ENCODE measurements around the gene CASP3. TPM values are rescaled to one million over a fixed set of nuclear protein-coding genes. Genes with fewer than 3 reads are reported as not detected.
"Not testable (repeated sequence)": the region's sequence is repeated elsewhere in the genome, so short reads cannot be mapped to it uniquely, and the experiment has no call there.

The CASP3 gene
- total and polyA plus RNA-seq, 9 of the 15 experiments (the other 6 are each of a cell fraction or from before 2014, with no cell fraction given) = 17.6 to 40.1 (median 31.8) TPM

DNA sequence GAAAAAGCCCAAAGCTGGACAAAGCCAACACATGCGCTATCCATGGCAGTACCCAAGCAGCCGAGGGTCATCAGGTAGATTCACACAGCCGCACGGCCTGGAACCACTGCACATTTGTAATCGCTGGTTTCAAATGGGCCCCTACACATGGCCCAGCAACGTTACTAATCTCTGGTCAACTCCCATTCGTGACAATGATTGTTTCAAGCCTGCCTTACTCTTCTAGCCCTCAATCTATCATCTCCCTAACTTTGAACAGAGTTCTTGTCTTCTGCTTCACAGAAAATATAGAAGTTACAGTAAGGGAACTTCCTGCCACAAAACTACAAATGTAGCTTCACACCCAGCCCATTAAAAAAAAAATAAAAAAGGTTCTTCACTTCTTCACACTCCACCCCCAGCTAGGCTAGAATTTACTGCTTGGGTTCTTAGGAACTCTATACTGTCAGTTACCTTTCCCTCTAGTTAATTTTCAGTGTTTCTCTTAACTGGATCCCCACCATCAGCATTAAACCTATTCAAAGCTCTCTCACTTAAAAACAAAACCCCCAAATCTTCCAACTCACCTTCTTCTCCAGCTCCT lies 24.2 kb downstream of the CASP3 start (continued):
- TF ChIP-seq BHLHE40 (IDR thresholded peaks at IDR 0.05; ENCODE audit: low read length) (no peak), BRD4 (IDR thresholded peaks at IDR 0.05) (no peak)

DNA sequence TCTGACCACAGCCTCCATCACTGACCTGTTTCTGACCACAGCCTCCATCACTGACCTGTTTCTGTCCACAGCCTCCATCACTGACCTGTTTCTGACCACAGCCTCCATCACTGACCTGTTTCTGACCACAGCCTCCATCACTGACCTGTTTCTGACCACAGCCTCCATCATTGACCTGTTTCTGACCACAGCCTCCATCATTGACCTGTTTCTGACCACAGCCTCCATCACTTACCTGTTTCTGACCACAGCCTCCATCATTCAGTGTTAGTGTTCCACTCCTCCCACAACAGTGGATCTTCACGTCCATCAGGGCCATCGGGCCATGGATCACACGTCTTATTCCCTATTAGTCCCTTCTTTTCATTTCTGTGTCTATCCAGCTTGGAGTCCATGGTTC lies 24.7 kb downstream of the CASP3 start:
- BruUV-seq (replicated peaks); CTCF ChIA-PET (ENCODE audit: low intra/inter-chr PET ratio); H3K9me1 ChIP-seq (ENCODE audit: control insufficient read depth, insufficient read depth, low read length); H3K4me2 ChIP-seq (ENCODE audit: insufficient read depth, low read length); H3K27ac ChIP-seq (ENCODE audit: extremely low read depth, low read depth, low read length); DNase-seq (ENCODE audit: extremely low read depth in 1 of 4, low spot score in 3 of 4); H2AFZ ChIP-seq (ENCODE audit: low read depth, low read length); H3K79me2 ChIP-seq (ENCODE audit: control insufficient read depth, insufficient read depth, low read length); H3K27me3 ChIP-seq (ENCODE audit: control insufficient read depth in 2 of 2, insufficient read depth in 2 of 2, low read length in 2 of 2); H4K20me1 ChIP-seq (replicated peaks; ENCODE audit: control insufficient read depth, insufficient read depth, low read length); ATAC-seq; FAIRE-seq; intact Hi-C loops (cut with micrococcal nuclease); H3K4me1 ChIP-seq (replicated peaks in 1 of 2; ENCODE audit: control insufficient read depth in 2 of 2, insufficient read depth in 2 of 2, low read length in 2 of 2); H3K4me3 ChIP-seq; in situ Hi-C loops (cut with MboI); H3K9me3 ChIP-seq (replicated peaks; ENCODE audit: control insufficient read depth, insufficient read depth, low read depth, low read length); H3K9ac ChIP-seq (ENCODE audit: insufficient read depth in 1 of 2, low read depth in 2 of 2, low read length in 2 of 2): not testable (repeated sequence)
- POLR2A ChIA-PET = interaction anchor here (0.6 kb wide), 1 partner anchor 208 kb away, joined by 3 read pairs; no protein-coding TSS in a partner anchor
- WGBS (ENCODE audit: insufficient coverage, low coverage, missing lambda C conversion rate) = 88% methylated on average over 3 of the region's 3 CpGs
- H3K36me3 ChIP-seq (ENCODE audit: control insufficient read depth, insufficient read depth, low read length) = peaks cover 19% of the 10 kb centered on the region

DNA sequence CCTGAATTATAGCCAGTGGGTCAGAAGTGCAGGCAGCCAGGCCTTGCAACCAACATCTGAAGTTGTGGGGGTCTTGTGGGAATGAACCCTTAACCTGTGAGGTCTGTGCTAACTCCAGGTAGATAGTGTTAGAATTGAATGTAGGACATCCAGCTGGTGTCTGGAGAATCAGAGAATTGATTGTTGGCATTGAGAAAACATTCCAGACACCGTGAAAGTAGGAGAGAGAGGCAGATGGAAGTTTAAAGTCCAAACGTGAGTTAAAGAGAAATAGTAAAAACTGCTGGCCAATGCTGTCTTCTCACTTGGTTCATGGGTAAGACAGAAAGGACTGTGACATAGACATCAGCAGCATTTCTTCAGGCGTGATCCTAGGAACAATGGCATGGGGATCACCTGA lies 27.7 kb downstream of the CASP3 start:
- ATAC-seq (no peak), DNase-seq (ENCODE audit: extremely low read depth in 1 of 4, low spot score in 3 of 4) (no peak), FAIRE-seq (no peak)
- no TSS peak for BruUV-seq (replicated peaks)
- in situ Hi-C loops (cut with MboI) (no loop called here), intact Hi-C loops (cut with micrococcal nuclease) (no loop called here)
- Histone ChIP-seq H3K27ac (ENCODE audit: extremely low read depth, low read depth, low read length) (no peak overlapping the region), H3K9me3 (replicated peaks; ENCODE audit: control insufficient read depth, insufficient read depth, low read depth, low read length) (peaks cover 4% of the 10 kb centered on the region; the same call in 1 of the 2 replicates), H4K20me1 (replicated peaks; ENCODE audit: control insufficient read depth, insufficient read depth, low read length) (no peaks in the 10 kb centered on the region), H3K9ac (ENCODE audit: insufficient read depth in 1 of 2, low read depth in 2 of 2, low read length in 2 of 2) (no peak overlapping the region), H3K27me3 (ENCODE audit: control insufficient read depth in 2 of 2, insufficient read depth in 2 of 2, low read length in 2 of 2) (no peaks in the 10 kb centered on the region), H2AFZ (ENCODE audit: low read depth, low read length) (no peak overlapping the region), H3K4me1 (replicated peaks in 1 of 2; ENCODE audit: control insufficient read depth in 2 of 2, insufficient read depth in 2 of 2, low read length in 2 of 2) (peaks cover 0 to 4% of the 10 kb centered on the region in 2 experiments; a peak in 1 of 5 replicates), H3K4me3 (no peak overlapping the region), H3K79me2 (ENCODE audit: control insufficient read depth, insufficient read depth, low read length) (no peaks in the 10 kb centered on the region), H3K36me3 (ENCODE audit: control insufficient read depth, insufficient read depth, low read length) (no peaks in the 10 kb centered on the region), H3K4me2 (ENCODE audit: insufficient read depth, low read length) (no peak overlapping the region), H3K9me1 (ENCODE audit: control insufficient read depth, insufficient read depth, low read length) (no peaks in the 10 kb centered on the region)
- POLR2A ChIA-PET = no interaction called here
- CTCF ChIA-PET (ENCODE audit: low intra/inter-chr PET ratio) = no interaction called here
- WGBS (ENCODE audit: insufficient coverage, low coverage, missing lambda C conversion rate) = 18% methylated on average over 3 of the region's 3 CpGs
- no peak for TF ChIP-seq HSF4 (CRISPR knock-in tag; IDR thresholded peaks at IDR 0.05; ENCODE audit: borderline replicate concordance)
- TF ChIP-seq, protein P1, sequence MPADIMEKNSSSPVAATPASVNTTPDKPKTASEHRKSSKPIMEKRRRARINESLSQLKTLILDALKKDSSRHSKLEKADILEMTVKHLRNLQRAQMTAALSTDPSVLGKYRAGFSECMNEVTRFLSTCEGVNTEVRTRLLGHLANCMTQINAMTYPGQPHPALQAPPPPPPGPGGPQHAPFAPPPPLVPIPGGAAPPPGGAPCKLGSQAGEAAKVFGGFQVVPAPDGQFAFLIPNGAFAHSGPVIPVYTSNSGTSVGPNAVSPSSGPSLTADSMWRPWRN (IDR thresholded peaks at IDR 0.05; ENCODE audit: low read depth) = no peak
- no peak for TF ChIP-seq ZNF212 (CRISPR knock-in tag; IDR thresholded peaks at IDR 0.05)
- TF ChIP-seq EGR1 (conservative IDR thresholded peaks at IDR 0.05) = no peak
- no peak for TF ChIP-seq TAF7 (tag; IDR thresholded peaks at IDR 0.05)
- no peak for TF ChIP-seq PPARD (CRISPR knock-in tag; IDR thresholded peaks at IDR 0.05)
- TF ChIP-seq NFIX (CRISPR knock-in tag; IDR thresholded peaks at IDR 0.05; ENCODE audit: low read depth) = no peak
- no peak for TF ChIP-seq ZNF561 (CRISPR knock-in tag; conservative IDR thresholded peaks at IDR 0.05)
- no peak for TF ChIP-seq ZNF239 (CRISPR knock-in tag; IDR thresholded peaks at IDR 0.05)
- TF ChIP-seq PHF20 (IDR thresholded peaks at IDR 0.05; ENCODE audit: partially characterized antibody) = no peak
- TF ChIP-seq ZNF780A (CRISPR knock-in tag; IDR thresholded peaks at IDR 0.05) = no peak
- TF ChIP-seq, protein P2, sequence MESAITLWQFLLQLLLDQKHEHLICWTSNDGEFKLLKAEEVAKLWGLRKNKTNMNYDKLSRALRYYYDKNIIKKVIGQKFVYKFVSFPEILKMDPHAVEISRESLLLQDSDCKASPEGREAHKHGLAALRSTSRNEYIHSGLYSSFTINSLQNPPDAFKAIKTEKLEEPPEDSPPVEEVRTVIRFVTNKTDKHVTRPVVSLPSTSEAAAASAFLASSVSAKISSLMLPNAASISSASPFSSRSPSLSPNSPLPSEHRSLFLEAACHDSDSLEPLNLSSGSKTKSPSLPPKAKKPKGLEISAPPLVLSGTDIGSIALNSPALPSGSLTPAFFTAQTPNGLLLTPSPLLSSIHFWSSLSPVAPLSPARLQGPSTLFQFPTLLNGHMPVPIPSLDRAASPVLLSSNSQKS (CRISPR knock-in tag; IDR thresholded peaks at IDR 0.05) = no peak
